ENCODE measurements around the gene ZDHHC14.

Gene ZDHHC14

DNA sequence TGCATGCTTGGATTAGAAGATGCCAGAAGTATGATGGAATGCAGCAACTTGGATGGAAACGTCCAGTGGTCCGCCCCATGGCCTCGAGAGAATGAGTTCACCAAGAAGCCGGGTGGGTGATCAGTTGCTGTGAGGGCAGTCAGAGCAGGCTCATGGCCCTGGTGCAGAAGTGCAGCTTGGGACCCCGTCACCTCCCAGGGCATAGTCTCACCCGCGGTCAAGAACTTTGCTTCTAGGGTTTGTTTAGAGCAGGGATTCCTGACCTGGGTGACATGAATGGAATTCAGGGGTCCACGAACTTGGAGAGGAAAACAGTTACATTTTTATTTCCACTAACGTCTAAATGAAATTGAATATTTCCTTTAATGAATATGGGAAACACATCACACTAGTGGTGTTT is 225.5 kb downstream of the ZDHHC14 start:
- no peak for ATAC-seq
- TF ChIP-seq CSRNP3 (CRISPR knock-in tag; IDR thresholded peaks at IDR 0.05) (no peak), ZNF565 (CRISPR knock-in tag; conservative IDR thresholded peaks at IDR 0.05; ENCODE audit: low read depth) (no peak), ESRRG (CRISPR knock-in tag; IDR thresholded peaks at IDR 0.05) (no peak), SNAI2 (CRISPR knock-in tag; IDR thresholded peaks at IDR 0.05) (no peak), POU6F1 (CRISPR knock-in tag; IDR thresholded peaks at IDR 0.05; ENCODE audit: borderline replicate concordance, low read depth) (no peak), ZFP30 (CRISPR knock-in tag; IDR thresholded peaks at IDR 0.05) (no peak), ZFP3 (CRISPR knock-in tag; IDR thresholded peaks at IDR 0.05) (no peak), PPARA (CRISPR knock-in tag; IDR thresholded peaks at IDR 0.05; ENCODE audit: borderline replicate concordance) (no peak), TSHZ2 (CRISPR knock-in tag; IDR thresholded peaks at IDR 0.05) (no peak), ISL1 (CRISPR knock-in tag; IDR thresholded peaks at IDR 0.05) (no peak), OSR1 (CRISPR knock-in tag; IDR thresholded peaks at IDR 0.05) (no peak), CREB5 (CRISPR knock-in tag; IDR thresholded peaks at IDR 0.05; ENCODE audit: low read depth) (no peak), ZNF70 (CRISPR knock-in tag; IDR thresholded peaks at IDR 0.05) (no peak), BACH2 (CRISPR knock-in tag; IDR thresholded peaks at IDR 0.05; ENCODE audit: borderline replicate concordance) (no peak), ZNF8 (CRISPR knock-in tag; IDR thresholded peaks at IDR 0.05) (no peak), GLIS3 (CRISPR knock-in tag; IDR thresholded peaks at IDR 0.05) (no peak), ZC3H10 (CRISPR knock-in tag; IDR thresholded peaks at IDR 0.05) (no peak), PATZ1 (CRISPR knock-in tag; IDR thresholded peaks at IDR 0.05; ENCODE audit: borderline replicate concordance) (no peak), RARB (CRISPR knock-in tag; IDR thresholded peaks at IDR 0.05) (no peak), CSDC2 (CRISPR knock-in tag; IDR thresholded peaks at IDR 0.05) (no peak)

GRCh38 chr6:157607317-157608109 is 226.5 kb downstream of the ZDHHC14 start:
- no peak for TF ChIP-seq TSHZ2 (CRISPR knock-in tag; IDR thresholded peaks at IDR 0.05)
- ATAC-seq: no peak

Measured in SK-N-SH treated with all-trans-retinoic acid at 6 μM for 48 hours (cell line).